ENCODE data around the gene DENND1A.

The DENND1A gene

DNA sequence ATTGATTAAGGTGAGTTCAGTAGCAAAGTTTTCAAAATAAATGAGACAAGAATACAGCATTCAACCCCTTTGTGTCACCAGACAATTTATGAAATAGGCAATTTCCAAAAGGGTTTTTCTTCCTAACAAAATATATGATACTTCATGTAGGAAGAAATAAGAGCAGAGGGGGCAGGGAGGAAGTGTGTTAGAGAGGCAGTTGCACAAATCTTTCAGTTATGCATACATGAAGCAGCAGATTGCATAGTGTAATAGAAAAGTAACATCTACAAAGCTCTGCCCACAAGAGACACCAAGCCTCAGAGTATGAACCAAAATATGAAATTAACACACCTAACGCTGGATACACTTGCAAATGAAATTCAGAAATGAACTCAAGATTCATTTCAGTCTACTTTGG is 157.0 kb downstream of the DENND1A start:
- no peak overlapping the region for H3K4me3 ChIP-seq (ENCODE audit: low read length)
- DNase-seq (ENCODE audit: low read depth) = no peak
- TF ChIP-seq, protein P1, sequence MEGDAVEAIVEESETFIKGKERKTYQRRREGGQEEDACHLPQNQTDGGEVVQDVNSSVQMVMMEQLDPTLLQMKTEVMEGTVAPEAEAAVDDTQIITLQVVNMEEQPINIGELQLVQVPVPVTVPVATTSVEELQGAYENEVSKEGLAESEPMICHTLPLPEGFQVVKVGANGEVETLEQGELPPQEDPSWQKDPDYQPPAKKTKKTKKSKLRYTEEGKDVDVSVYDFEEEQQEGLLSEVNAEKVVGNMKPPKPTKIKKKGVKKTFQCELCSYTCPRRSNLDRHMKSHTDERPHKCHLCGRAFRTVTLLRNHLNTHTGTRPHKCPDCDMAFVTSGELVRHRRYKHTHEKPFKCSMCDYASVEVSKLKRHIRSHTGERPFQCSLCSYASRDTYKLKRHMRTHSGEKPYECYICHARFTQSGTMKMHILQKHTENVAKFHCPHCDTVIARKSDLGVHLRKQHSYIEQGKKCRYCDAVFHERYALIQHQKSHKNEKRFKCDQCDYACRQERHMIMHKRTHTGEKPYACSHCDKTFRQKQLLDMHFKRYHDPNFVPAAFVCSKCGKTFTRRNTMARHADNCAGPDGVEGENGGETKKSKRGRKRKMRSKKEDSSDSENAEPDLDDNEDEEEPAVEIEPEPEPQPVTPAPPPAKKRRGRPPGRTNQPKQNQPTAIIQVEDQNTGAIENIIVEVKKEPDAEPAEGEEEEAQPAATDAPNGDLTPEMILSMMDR (IDR thresholded peaks at IDR 0.05; ENCODE audit: insufficient read depth, low read depth, low read length, missing control alignments) = no peak

DNA sequence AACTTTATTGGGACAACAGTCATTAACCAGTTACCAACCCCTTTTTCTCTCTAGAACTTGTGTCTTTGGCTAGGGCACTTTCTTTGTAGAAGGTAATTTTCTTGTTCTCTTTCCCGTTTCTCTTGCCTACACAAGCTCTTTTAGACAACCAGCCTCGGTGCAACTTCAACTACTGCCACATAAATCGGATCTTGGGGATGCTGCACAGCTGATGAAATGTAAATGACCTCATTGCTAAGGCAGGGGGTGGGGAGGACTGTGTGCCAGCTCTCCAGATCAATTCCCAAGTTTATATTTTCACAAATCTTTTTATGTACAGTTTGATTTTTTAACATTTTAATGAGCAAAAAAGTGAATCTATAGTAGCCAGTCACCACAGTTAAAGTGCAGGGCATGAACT is 157.6 kb downstream of the DENND1A start:
- H3K4me3 ChIP-seq (ENCODE audit: low read length) = no peak overlapping the region
- DNase-seq (ENCODE audit: low read depth) = no peak
- TF ChIP-seq, protein P1 (IDR thresholded peaks at IDR 0.05; ENCODE audit: insufficient read depth, low read depth, low read length, missing control alignments) = no peak

DNA sequence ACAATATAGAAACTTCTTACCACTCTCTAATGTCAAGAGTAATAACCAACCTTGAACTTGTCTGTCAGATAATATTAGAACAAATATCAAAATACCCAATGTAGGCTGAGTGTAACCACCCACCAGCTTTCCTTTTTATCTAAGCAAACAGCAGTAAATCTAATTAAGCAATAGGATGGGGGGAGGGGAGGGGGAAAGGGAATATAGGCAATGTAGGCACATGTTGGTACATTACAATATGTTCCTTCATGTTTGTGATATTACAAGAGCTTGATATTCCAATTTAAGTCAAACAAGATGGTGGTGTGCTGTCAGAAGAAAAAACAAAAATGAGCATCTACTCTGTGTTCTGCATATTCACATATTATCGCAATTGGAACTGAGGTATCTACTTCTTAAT is 158.2 kb downstream of the DENND1A start:
- TF ChIP-seq, protein P1 (IDR thresholded peaks at IDR 0.05; ENCODE audit: insufficient read depth, low read depth, low read length, missing control alignments) = no peak
- H3K4me3 ChIP-seq (ENCODE audit: low read length) = no peak overlapping the region
- no peak for DNase-seq (ENCODE audit: low read depth)

DNA sequence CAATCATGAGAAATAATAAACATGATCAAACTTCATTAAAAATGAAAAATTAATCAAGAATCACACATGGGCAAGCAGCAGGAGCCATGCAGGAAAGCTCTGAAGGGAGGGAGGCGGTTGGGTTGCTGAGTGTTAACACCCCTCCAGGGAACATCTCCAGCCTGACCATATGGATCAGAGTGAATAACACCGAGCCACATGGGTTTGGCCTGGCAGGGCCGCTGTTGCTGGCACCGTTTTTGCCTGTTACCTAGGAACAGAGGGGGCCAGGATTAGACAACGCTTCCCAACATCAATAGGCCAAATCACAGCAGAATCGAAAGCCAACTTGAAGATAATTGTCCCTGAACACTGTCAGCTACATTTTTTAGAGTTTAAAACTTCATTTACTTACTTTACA is 160.2 kb downstream of the DENND1A start:
- no peak for DNase-seq (ENCODE audit: low read depth)
- H3K4me3 ChIP-seq (ENCODE audit: low read length) = no peak overlapping the region
- TF ChIP-seq, protein P1 (IDR thresholded peaks at IDR 0.05; ENCODE audit: insufficient read depth, low read depth, low read length, missing control alignments) = no peak

DNA sequence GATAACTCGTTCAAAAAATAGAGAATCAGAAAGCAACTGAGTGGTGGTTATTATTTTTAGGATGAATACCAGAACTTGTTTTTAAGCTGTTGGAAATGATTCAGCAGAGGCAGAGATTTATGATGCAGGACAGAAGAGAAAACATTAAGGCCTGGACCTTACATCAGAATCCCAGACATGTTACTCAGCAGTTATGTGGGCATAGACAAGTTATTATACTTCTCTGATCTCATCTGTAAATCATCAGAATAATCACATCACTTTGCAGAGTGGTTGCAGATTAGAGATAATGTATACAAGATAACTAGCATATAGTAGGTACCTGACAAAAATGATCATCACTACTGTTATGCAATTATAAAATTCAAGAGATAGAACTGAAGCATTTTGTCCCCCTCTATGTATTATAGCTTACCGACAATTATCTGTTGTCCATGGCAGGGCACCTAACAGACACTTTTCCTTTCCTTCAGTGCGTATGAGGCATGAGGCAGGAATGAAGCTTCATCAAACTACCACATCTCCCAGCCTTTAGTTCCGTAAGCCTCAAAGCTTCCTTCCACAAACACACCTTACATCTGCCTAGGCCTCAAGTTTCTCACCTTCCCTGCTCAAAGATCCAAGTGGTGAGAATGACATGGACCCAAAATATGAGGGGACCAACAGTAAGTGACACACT is 165.9 kb downstream of the DENND1A start:
- TF ChIP-seq, protein P1 (IDR thresholded peaks at IDR 0.05; ENCODE audit: insufficient read depth, low read depth, low read length, missing control alignments) = no peak
- DNase-seq (ENCODE audit: low read depth) = peak; percentile 19
- H3K4me3 ChIP-seq (ENCODE audit: low read length) = no peak overlapping the region

DNA sequence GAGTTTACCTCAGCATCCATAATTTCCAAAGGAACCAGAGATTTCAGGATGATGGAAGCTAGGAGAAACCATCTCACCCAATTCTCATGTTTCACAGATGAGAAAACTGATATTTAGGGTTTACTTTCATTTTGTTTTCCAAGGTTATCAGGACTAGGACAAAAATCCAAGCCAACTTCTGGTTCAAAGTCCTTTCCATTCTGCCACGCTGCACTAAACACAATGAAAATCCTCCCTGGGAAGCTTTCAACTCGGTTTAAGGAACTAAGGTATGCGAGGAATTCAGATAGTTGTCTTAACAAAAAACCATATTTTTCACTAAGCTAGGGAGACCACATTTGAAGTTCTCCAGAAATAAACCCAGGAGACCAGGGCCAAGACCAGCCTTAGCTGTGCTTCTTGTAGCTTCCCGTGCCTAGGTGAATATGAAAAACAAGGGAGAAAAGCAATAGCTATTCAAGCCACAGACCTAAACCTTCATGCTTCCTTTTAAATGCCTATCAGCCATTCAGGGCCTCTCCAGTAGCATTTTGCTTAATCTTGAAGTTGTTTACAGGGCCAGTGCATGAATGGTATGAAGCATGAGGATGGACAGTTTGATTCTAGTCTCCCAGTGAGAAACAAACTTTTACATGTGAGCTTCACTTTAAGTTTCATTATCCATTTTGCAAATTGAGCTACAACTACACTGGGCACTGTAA is 167.9 kb downstream of the DENND1A start:
- H3K4me3 ChIP-seq (ENCODE audit: low read length) = no peak overlapping the region
- TF ChIP-seq, protein P1 (IDR thresholded peaks at IDR 0.05; ENCODE audit: insufficient read depth, low read depth, low read length, missing control alignments) = no peak
- no peak for DNase-seq (ENCODE audit: low read depth)
